HepG2 (cell line): ENCODE results near the gene POU3F3. TPM values are rescaled to one million over a fixed set of nuclear protein-coding genes. Genes with fewer than 3 reads are reported as not detected.

Experiments
- ATAC-seq: fragments of 200-7000 bp; cut with Tn5 transposase; 3 replicates; pipeline ENCODE4 v1.9.1; 2020; ENCODE audit warnings: mild to moderate bottlenecking, moderate library complexity
- BruUV-seq: library from RNA; stranded (reverse); fragments of 400-500 nt; replicated peaks from 2 replicates; lab custom pipeline; 2021; lab: Mats Ljungman, UMichigan
- CTCF ChIA-PET: fragments of 300-600 bp; formaldehyde crosslinking; extraction: SDS; loops from one replicate; lab custom pipeline; 2021; ENCODE audit warnings: low total read pairs, inconsistent platforms, low intra/inter-chr PET ratio; lab: Yijun Ruan, JAX
- POLR2A ChIA-PET: fragments of 350-600 bp; sonication (Branson Sonifier 250); formaldehyde crosslinking; loops from one replicate; lab custom pipeline; 2020; ENCODE audit warnings: antibody characterized with exemption, inconsistent platforms; lab: Yijun Ruan, JAX
- DNase-seq: peaks from one replicate; pipeline ENCODE4 v3.0.0-alpha.2; 2015; ENCODE audit warnings: low spot score
- FAIRE-seq: peaks from 3 replicates; lab custom pipeline; 2011; peaks lifted over from hg19 to GRCh38; lab: Jason Lieb, UNC
- H2AFZ ChIP-seq: one replicate; pipeline ENCODE4 v1.6.1; 2011; ENCODE audit warnings: low read length, inconsistent platforms
- H3K27ac ChIP-seq: fragments of 300-600 bp; 3 replicates; pipeline ENCODE4 v1.8.0; 2011; ENCODE audit warnings: mixed run types, mild to moderate bottlenecking, mixed read lengths, low read length, inconsistent platforms; ENCODE audit not compliant: insufficient read depth; ENCODE audit errors: extremely low read length
- H3K27me3 ChIP-seq, 2 experiments: fragments of 200-600 bp in 1 of 2; 2 replicates in 1 of 2; 3 replicates in 1 of 2; pipeline versions ENCODE4 v1.6.0 to v1.8.0; 2011; ENCODE audit warnings: low read length in 2 of 2, mild to moderate bottlenecking in 2 of 2, moderate library complexity in 2 of 2, inconsistent platforms in 1 of 2; ENCODE audit not compliant: insufficient read depth in 2 of 2, control insufficient read depth in 1 of 2
- H3K36me3 ChIP-seq, 2 experiments: fragments of 200-600 bp in 1 of 2; replicated peaks in 1 of 2; 2 replicates in 1 of 2; 3 replicates in 1 of 2; pipeline versions ENCODE4 v1.5.1 to v1.8.0; 2011; ENCODE audit warnings: low read length in 2 of 2, inconsistent platforms in 1 of 2; ENCODE audit not compliant: insufficient read depth in 2 of 2, control insufficient read depth in 1 of 2
- H3K4me1 ChIP-seq: 2 replicates; pipeline ENCODE4 v1.5.1; 2012; ENCODE audit warnings: low read length, inconsistent platforms; ENCODE audit not compliant: insufficient read depth
- H3K4me2 ChIP-seq: 2 replicates; pipeline ENCODE4 v1.6.0; 2011; ENCODE audit warnings: low read depth, low read length, inconsistent platforms
- H3K4me3 ChIP-seq, 3 experiments: fragments of 200-600 bp in 1 of 3; sonication (generic), shearing (Covaris generic) in 1 of 3; replicated peaks in 1 of 3; 2 replicates each; pipeline ENCODE4 v1.5.1; 2011 to 2016; ENCODE audit warnings: low read length in 3 of 3, inconsistent platforms in 2 of 3, low read depth in 2 of 3, mild to moderate bottlenecking in 2 of 3, control low read depth in 1 of 3, mixed read lengths in 1 of 3; ENCODE audit not compliant: insufficient read depth in 1 of 3
- H3K79me2 ChIP-seq: one replicate; pipeline ENCODE4 v1.6.1; 2011; ENCODE audit warnings: low read length, inconsistent platforms; ENCODE audit not compliant: insufficient read depth
- H3K9ac ChIP-seq: 2 replicates; pipeline ENCODE4 v1.6.0; 2011; ENCODE audit warnings: mild to moderate bottlenecking, low read depth, low read length, inconsistent platforms; ENCODE audit not compliant: insufficient read depth
- H3K9me3 ChIP-seq: 2 replicates; pipeline ENCODE4 v1.5.1; 2012; ENCODE audit warnings: mild to moderate bottlenecking, low read length
- H4K20me1 ChIP-seq: 2 replicates; pipeline ENCODE4 v1.6.0; 2011; ENCODE audit warnings: inconsistent platforms, mild to moderate bottlenecking, low read length, moderate library complexity; ENCODE audit not compliant: insufficient read depth
- FOXC1 ChIP-seq: sonication (generic); formaldehyde crosslinking; IDR thresholded peaks from 2 replicates; pipeline ENCODE4 v1.8.0; 2022; ENCODE audit warnings: mild to moderate bottlenecking, missing genetic modification reagents, borderline replicate concordance
- GLMP ChIP-seq: sonication (generic); formaldehyde crosslinking; IDR thresholded peaks from 2 replicates; pipeline ENCODE4 v1.9.0; 2021; ENCODE audit warnings: missing genetic modification reagents, mild to moderate bottlenecking, borderline replicate concordance
- MATR3 ChIP-seq: sonication (generic); formaldehyde crosslinking; IDR thresholded peaks from 2 replicates; pipeline ENCODE4 v1.4.0; 2020; ENCODE audit warnings: missing genetic modification reagents
- SMAD1 ChIP-seq: sonication (generic); formaldehyde crosslinking; IDR thresholded peaks from 2 replicates; pipeline ENCODE4 v1.4.0; 2020; ENCODE audit warnings: missing genetic modification reagents, low read depth, mild to moderate bottlenecking, borderline replicate concordance
- TGIF2 ChIP-seq: IDR thresholded peaks from 2 replicates; pipeline ENCODE4 v1.6.1; 2016; ENCODE audit warnings: control low read depth, missing compliant biosample characterization
- THAP9 ChIP-seq: sonication (generic); formaldehyde crosslinking; IDR thresholded peaks from 2 replicates; pipeline ENCODE4; 2020; ENCODE audit warnings: missing genetic modification reagents, mild to moderate bottlenecking, borderline replicate concordance
- TP53 ChIP-seq: sonication (generic); formaldehyde crosslinking; conservative IDR thresholded peaks from 2 replicates; pipeline ENCODE4 v1.4.0; 2020; ENCODE audit warnings: missing genetic modification reagents
- ZNF138 ChIP-seq: sonication (generic); formaldehyde crosslinking; IDR thresholded peaks from 2 replicates; pipeline ENCODE4 v1.5.0; 2020; ENCODE audit warnings: mild to moderate bottlenecking, low read depth, missing genetic modification reagents
- ZNF572 ChIP-seq: sonication (generic); formaldehyde crosslinking; IDR thresholded peaks from 2 replicates; pipeline ENCODE4 v1.5.1; 2020; ENCODE audit warnings: mild to moderate bottlenecking, missing genetic modification reagents
- ZNF577 ChIP-seq: sonication (generic); formaldehyde crosslinking; IDR thresholded peaks from 2 replicates; pipeline ENCODE4 v1.4.0; 2020; ENCODE audit warnings: mild to moderate bottlenecking, low read depth, missing genetic modification reagents, borderline replicate concordance
- ZNF629 ChIP-seq: sonication (generic); formaldehyde crosslinking; conservative IDR thresholded peaks from 2 replicates; pipeline ENCODE4 v1.5.0; 2020; ENCODE audit warnings: missing genetic modification reagents
- ZNF891 ChIP-seq: sonication (generic); formaldehyde crosslinking; IDR thresholded peaks from 2 replicates; pipeline ENCODE4 v1.5.0; 2020; ENCODE audit warnings: mild to moderate bottlenecking, missing genetic modification reagents
- WGBS: methylation state at CpG from one replicate; pipeline ENCODE4 v1.1.6; 2017; ENCODE audit warnings: low lambda C conversion rate; 5-methylcytosine and 5-hydroxymethylcytosine counted together
- in situ Hi-C: cut with HindIII; loops from 2 replicates; pipeline ENCODE4 v1.10.0; 2017; ENCODE audit warnings: low pct_unique_long_range_greater_than_20kb; ENCODE audit not compliant: extremely low pct_ligation_motif_present
- intact Hi-C: fragments of 100-400 bp; cut with micrococcal nuclease; formaldehyde crosslinking; loops from one replicate; pipeline ENCODE4 v1.10.0; 2022; ENCODE audit not compliant: unreplicated experiment
- polyA plus RNA-seq, 8 experiments: library from polyadenylated mRNA; depleted of rRNA in 3 of 8; stranded (reverse) in 7 of 8; unstranded in 1 of 8; fragments of >200 nt; fragmentation: Illumina TruSeq in 4 of 8; extraction: Trizol in 4 of 8; gene quantifications; 2 replicates each; pipeline versions ENCODE4 v1.2.1 to v1.2.3, GENCODE V29; 2011 to 2016; ENCODE audit warnings: low read depth in 4 of 8, missing spikeins in 1 of 8, mixed read lengths in 1 of 8; ENCODE audit not compliant: insufficient read depth in 1 of 8
- total RNA-seq, 5 experiments: library from RNA; depleted of rRNA; stranded (reverse); fragments of >200 nt; fragmentation: Illumina TruSeq; extraction: Trizol; gene quantifications; 2 replicates each; pipeline ENCODE4 v1.2.3, GENCODE V29; 2016; ENCODE audit warnings: low read depth in 1 of 5

The POU3F3 gene
- total and polyA plus RNA-seq, 2 of the 13 experiments (the other 11 are each of a cell fraction or from before 2014, with no cell fraction given), result not detected

GRCh38 chr2:104831742-104832141 lies 22.2 kb upstream of the POU3F3 start:
- ATAC-seq, result no peak
- Histone ChIP-seq H3K79me2 (no peaks in the 10 kb centered on the region), H3K9me3 (no peaks in the 10 kb centered on the region), H3K27ac (no peak overlapping the region), H4K20me1 (no peaks in the 10 kb centered on the region), H3K4me2 (no peak overlapping the region), H3K4me3 (no peak overlapping the region), H2AFZ (no peak overlapping the region), H3K4me1 (no peaks in the 10 kb centered on the region), H3K27me3 (peaks cover 0 to 4% of the 10 kb centered on the region in 2 experiments; a peak in 1 of 5 replicates), H3K9ac (no peak overlapping the region), H3K36me3 (no peaks in the 10 kb centered on the region)
- POLR2A ChIA-PET, result no interaction called here
- CTCF ChIA-PET, result no interaction called here
- 0% methylated on average over 1 of the region's 1 CpG for WGBS
- TF ChIP-seq ZNF572 (CRISPR knock-in tag) (no peak), MATR3 (no peak), TP53 (no peak), FOXC1 (CRISPR knock-in tag) (no peak), TGIF2 (CRISPR knock-in tag) (no peak), GLMP (no peak), ZNF891 (no peak), SMAD1 (CRISPR knock-in tag) (no peak), THAP9 (no peak), ZNF577 (CRISPR knock-in tag) (no peak), ZNF138 (CRISPR knock-in tag) (no peak), ZNF629 (CRISPR knock-in tag) (no peak)
- no peak for FAIRE-seq
- DNase-seq, result no peak
- in situ Hi-C loops (no loop called here), intact Hi-C loops (no loop called here)
- BruUV-seq, result no TSS peak
